GM12864 (cell line): ENCODE results near the gene IMP3.

Experiments used
- DNase-seq: peaks from one replicate; pipeline ENCODE4 v3.0.0-alpha.2; 2011; ENCODE audit warnings: low read depth
- H3K4me3 ChIP-seq: 2 replicates; pipeline ENCODE4 v1.5.1; 2011; ENCODE audit warnings: mild to moderate bottlenecking, low read depth, low read length, control low read depth
- CTCF ChIP-seq: IDR thresholded peaks from 2 replicates; pipeline ENCODE4 v1.5.1; 2011; ENCODE audit warnings: low read depth, mild to moderate bottlenecking, moderate library complexity, low read length, control low read depth, inconsistent platforms; ENCODE audit errors: missing control alignments

IMP3 gene

GRCh38 chr15:75649045-75649761, 9.2 kb upstream of the IMP3 start:
- DNase-seq: no peak
- no peak for TF ChIP-seq CTCF
- H3K4me3 ChIP-seq: no peak overlapping the region

GRCh38 chr15:75648156-75649000, 8.4 kb upstream of the IMP3 start:
- peak overlapping the region; percentile 66 for H3K4me3 ChIP-seq
- DNase-seq: no peak
- TF ChIP-seq CTCF: no peak

GRCh38 chr15:75647370-75648155, 7.5 kb upstream of the IMP3 start, which contains the start of gene SNX33:
Gene SNX33 (plus strand): TSS chr15:75647912. CDS start chr15:75649103, 1,191 bp downstream.
- TF ChIP-seq CTCF: peak; percentile 56
- DNase-seq: no peak
- H3K4me3 ChIP-seq: peak within 1 kb of the TSS; percentile 66

- DNase-seq: no peak
- peak overlapping the region; percentile 66 for H3K4me3 ChIP-seq
- TF ChIP-seq CTCF: no peak
Observed at GRCh38 chr15:75646944-75647364, 6.9 kb upstream of the IMP3 start.

GRCh38 chr15:75646112-75646943, 6.3 kb upstream of the IMP3 start:
- no peak for DNase-seq
- no peak overlapping the region for H3K4me3 ChIP-seq
- TF ChIP-seq CTCF: no peak

GRCh38 chr15:75644376-75644775, 4.4 kb upstream of the IMP3 start:
- H3K4me3 ChIP-seq: no peak overlapping the region
- DNase-seq: no peak
- no peak for TF ChIP-seq CTCF
